NCI-H2227 treated with DMSO at 0.1 percent for 48 hours (cell line): ENCODE data around the gene VSTM2B.

Experiments
- DNase-seq: peaks from one replicate; lab custom pipeline; 2025; lab: John Stamatoyannopoulos, UW

VSTM2B gene

GRCh38 chr19:29567366-29567915 is 41.6 kb downstream of the VSTM2B start:
- no peak for DNase-seq

- DNase-seq: no peak
Measured at GRCh38 chr19:29568036-29569025, 42.5 kb downstream of the VSTM2B start.

DNA sequence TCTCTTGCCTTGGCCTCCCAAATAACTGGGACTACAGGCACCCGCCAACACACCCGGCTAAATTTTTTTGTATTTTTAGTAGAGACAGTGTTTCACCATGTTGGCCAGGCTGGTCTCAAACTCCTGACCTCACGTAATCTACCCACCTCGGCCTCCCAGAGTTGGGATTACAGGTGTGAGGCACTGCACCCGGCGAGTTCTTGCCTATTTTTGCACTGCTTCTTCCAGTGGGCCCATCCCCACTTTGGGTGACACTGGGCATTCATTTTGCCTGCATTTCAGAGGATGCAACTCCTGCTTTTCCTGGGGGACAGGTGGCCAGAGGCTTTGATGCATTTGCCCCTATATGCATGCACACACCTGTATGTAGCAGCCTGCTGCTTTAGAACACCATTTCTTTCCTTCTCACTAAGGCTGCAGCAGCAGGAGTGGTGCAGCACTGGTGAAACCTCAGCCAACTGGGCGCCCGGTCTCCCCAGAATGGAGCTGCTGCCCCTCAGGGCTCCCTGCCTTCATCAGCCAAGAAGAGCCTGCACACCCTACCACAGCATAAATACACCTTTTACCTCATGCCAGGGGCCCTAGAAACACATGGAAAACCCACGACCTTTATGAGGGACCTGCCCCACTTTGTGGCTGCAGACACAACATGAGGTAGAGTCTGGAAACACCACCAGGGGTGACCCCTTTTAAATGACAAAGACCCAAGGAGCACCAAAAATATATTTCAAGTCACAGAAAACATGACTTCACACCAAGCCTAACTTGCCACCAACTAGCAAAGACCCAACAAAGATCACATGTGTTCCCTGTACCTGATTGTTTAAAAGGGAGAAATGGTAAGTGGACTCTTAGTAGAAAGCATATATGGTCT is 43.5 kb downstream of the VSTM2B start:
- no peak for DNase-seq

GRCh38 chr19:29571181-29571580 is 45.4 kb downstream of the VSTM2B start:
- no peak for DNase-seq

- DNase-seq: no peak
Measured at GRCh38 chr19:29573486-29573885, 47.7 kb downstream of the VSTM2B start.

- DNase-seq: no peak
Measured at GRCh38 chr19:29574510-29574909, 48.7 kb downstream of the VSTM2B start.

DNA sequence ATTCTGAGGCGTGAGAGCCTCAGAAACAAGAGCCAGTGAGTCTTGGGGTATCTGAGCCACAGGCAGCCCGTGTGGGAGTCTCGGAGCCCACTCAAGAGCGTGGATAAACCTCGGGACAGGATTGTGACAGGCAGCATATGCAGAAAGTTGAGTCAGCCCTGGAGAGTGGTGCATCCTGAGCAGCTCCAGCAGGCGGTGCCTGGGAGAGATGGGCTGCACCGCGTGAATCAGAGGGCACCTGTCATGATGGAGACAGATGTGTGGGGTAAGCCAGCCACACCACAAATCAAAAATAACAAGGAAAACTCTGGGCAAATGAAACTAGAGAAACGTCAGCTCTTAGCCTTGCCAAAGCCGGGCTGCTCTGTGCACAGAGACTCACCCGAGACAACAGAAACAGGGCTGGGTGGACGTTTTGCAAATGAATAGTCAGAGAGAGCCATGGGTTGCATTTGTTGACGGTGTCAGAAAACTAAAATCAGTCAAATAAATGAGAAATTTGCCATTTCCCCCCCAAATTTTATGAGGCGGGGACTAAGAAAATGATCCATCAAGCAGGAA is 50.3 kb downstream of the VSTM2B start:
- no peak for DNase-seq

GRCh38 chr19:29576761-29577648 is 51.2 kb downstream of the VSTM2B start:
- DNase-seq: no peak

- no peak for DNase-seq
Measured at GRCh38 chr19:29577649-29577963, 51.8 kb downstream of the VSTM2B start.

DNA sequence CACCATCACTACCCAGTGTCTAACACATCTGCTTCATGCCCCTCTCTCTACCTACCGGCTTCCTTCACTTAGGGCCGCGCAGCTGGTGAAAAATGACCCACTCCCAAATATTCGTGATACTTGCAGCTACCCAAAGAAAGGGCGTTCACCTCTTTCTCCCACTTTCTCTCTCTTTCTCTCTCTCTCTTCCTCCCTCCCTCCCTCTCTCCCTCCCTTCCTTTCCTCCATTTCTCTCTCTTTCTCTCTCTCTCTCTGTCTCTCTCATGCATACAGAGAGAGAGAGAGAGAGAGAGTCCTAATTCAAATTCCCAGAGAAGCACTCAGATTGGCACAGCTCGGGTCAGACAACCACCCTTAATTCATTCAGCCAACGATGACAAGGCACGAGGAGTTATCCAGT is 52.6 kb downstream of the VSTM2B start:
- DNase-seq: no peak

DNA sequence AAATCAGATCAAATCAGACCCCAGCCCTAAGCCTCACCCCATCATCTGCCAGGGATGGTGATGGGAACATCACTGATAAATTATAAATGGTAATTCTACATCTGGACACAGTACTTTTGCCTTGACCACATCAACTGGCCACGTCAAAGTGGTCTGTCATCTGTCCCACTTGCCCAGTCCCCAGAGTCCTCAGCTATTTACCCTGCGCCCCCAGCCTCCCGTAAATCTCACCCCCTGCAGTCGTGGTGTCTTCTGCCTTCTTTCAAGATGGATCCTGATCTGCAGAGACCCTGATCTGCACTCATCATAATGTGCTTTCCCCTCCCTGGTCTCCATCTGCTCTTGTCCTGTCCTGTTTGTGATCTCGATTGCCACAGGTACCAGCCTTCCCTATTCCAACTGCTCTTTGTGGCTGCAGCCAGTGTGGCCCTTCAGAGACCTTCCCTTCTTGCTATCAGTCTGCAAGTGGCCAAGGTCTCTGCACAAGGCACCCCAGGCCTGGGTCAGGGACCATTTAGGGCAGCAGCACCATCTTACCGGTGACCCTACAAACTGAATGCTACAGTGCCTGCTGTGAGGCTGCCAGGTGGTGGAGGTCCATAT is 53.6 kb downstream of the VSTM2B start:
- DNase-seq: no peak

GRCh38 chr19:29581398-29581797 is 55.6 kb downstream of the VSTM2B start:
- no peak for DNase-seq

DNA sequence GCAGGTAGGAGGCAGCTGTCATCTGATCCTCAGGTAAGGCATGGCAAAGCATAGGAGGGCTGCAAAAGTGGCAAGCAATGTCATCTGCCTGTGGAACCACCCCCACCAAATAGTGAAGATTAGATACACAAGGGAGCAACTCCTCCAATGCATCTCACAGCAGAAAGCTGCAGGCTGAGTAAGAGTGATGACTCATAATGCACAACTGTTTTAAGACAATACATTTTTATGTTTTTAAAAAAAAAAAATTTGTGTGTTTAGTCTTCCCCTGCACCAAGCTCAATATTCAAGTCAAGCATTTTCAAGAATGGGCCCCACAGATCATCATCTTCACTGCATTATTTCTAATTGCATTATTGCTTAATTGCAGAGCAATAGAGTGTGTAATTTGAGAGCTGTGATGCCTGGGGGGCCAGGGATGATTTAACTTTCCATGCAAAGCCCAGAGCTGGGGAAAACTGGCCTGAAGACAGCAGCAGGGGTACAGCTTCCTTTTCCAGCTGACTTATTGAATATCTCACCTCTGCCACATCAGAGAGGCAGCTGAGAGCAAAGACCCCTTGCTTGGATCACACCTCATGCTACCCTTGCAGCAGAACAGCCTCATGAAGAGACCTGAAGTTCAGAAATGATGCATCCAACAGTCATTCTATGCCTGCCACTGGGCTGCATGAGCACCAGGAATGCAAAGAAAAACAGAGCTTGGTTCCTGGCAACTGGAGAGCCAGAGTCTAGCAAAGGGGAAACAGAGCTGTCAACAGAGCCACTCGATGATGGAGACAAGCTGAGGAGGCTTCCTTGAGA is 57.6 kb downstream of the VSTM2B start:
- no peak for DNase-seq

DNA sequence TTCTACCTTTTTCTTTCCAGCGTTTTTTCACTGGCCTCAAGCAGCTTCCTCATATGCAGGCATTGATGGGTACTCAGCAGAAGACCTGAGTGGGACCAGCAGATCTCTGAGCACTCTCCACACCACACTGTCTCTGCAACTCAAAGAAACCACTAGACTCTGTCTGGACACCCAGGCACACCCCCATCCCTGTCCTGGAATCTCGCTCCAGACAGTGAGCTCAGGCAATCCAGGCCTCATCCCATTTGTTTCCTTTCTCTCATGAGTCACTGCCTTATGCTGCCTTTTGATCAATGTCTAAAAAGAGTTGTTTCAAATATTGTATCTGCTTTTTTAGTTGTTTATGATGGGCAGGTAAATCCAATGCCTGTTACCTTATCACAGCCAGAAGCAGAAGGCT is 60.6 kb downstream of the VSTM2B start:
- no peak for DNase-seq

GRCh38 chr19:29587059-29587458 is 61.3 kb downstream of the VSTM2B start:
- no peak for DNase-seq

GRCh38 chr19:29587518-29587986 is 61.8 kb downstream of the VSTM2B start:
- no peak for DNase-seq

DNA sequence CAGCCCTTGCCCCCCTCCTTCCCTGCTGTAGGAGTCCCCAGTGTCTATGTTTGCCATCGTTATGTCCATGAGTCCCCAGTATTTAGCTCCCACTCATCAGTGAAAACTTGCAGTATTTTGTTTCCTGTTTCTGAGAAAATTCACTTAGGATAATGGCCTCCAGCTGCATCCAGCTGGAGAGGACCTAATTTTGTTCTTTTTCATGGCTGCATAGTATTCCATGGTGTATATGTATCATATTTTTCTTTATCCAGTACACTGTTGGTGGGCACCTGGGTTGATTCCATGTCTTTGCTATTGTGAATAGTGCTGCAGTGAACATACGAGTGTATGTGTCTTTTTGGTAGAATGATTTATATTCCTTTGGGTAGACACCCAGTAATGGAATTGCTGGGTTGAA is 62.3 kb downstream of the VSTM2B start:
- DNase-seq: no peak

DNA sequence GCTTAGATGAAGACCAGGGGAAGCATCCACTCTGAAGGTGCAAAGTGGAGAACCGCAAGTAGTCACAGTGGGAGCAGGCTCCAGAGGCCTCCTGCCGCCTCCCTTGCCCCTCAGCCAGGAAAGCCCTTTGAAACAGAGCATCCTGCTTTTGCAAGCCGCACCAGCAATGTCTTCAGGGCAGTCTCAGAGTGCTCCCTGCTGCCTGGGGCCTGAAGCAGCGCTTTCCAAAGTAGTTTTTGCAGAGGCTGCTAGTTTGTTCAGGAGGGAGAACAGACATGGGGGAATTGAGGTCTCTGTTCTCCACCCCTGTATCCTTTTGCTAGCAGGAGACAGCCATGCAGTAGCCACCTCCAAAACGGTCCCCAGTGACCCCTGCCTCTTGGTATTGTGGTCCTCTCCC is 64.5 kb downstream of the VSTM2B start:
- DNase-seq: no peak

DNA sequence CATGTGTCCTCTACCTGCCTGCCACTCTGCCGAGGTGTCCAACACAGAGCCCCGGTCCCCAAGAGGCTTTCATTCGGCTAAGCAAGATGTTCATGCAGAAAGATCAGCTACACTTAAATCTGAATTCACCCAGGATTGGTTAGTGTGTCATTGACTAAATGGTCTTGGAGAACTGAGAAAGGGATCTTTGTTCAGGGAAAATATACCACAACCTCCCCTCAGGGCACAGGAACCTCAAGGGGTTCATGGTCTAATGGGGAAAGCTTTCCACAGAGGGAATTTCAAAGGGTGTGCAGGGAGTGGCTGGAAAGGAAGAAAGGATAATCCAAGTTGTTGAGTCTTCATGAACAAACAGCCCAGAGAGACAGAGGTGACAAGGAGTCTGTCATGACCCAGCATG is 65.9 kb downstream of the VSTM2B start:
- DNase-seq: no peak

DNA sequence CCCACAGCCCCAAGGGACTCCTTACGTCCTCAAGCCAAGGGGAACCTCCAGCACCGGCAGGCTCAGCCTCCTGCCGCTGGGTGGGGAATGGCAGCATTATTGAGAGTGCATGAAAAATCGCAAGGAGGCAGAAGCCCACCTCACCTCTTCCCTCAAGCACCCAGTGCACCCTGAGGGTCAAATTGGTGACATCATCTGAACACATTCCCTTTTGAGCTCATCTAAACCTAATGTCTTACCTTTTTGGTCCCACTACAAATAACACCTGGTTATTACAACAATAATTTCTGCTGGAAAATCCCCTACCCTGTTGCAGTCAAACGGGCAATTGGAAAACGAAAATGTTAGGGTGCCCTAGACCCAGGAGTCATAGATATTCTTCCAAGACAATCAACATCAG is 68.1 kb downstream of the VSTM2B start:
- DNase-seq: no peak
